Mucosa of descending colon (tissue), 3 donors: ENCODE results near the gene CTNNA3. TPM values are rescaled to one million over a fixed set of nuclear protein-coding genes. Genes with fewer than 3 reads are reported as not detected.

ENCODE experiments used
- ATAC-seq: fragments of 200-7000 bp; cut with Tn5 transposase; one replicate; pipeline ENCODE4 v1.9.1; 2020; ENCODE audit warnings: mild to moderate bottlenecking, moderate library complexity
- DNase-seq, 3 donors: peaks; one replicate each; pipeline ENCODE4 v3.0.0-alpha.2; 2020
- H3K36me3 ChIP-seq: fragments of 200-600 bp; one replicate; pipeline ENCODE4 v1.8.0; 2021; ENCODE audit warnings: low read depth, mild to moderate bottlenecking
- H3K4me1 ChIP-seq: fragments of 200-600 bp; one replicate; pipeline ENCODE4 v1.8.0; 2021; ENCODE audit warnings: low read depth, mild to moderate bottlenecking
- H3K4me3 ChIP-seq: fragments of 200-600 bp; one replicate; pipeline ENCODE4 v1.8.0; 2021; ENCODE audit warnings: mild to moderate bottlenecking
- H3K9me3 ChIP-seq: fragments of 200-600 bp; one replicate; pipeline ENCODE4 v1.8.0; 2021; ENCODE audit warnings: mild to moderate bottlenecking
- intact Hi-C, 2 donors: fragments of 100-400 bp; cut with DNase I in 1 of 2; cut with micrococcal nuclease in 1 of 2; formaldehyde crosslinking; loops; one replicate each; pipeline versions ENCODE4 v1.11.0 to v1.11.1; 2022; cut with DNase I, micrococcal nuclease
- total RNA-seq, 3 donors: library from RNA; stranded (reverse); fragmentation: NEBNext Ultra II Directional in 2 of 3; extraction: Animal tissue kit (Norgen Biotek cat#: 25700) in 2 of 3; gene quantifications; one replicate each; pipeline versions ENCODE4 v1.2.1 to v1.2.4, GENCODE V29; 2021 to 2023
- TF ChIP-seq, protein P1 (sequence below): fragments of 200-600 bp; IDR thresholded peaks from one replicate; pipeline ENCODE4 v1.8.0; 2022; ENCODE audit warnings: antibody characterized with exemption, mild to moderate bottlenecking
- donor health status: DM: no; HTN: no; CAD: no; lungs with moderate emphysema.
- donor health status: DM: no; HTN: no; CAD: no.
- donor health status: DM: no; HTN: yes; CAD: no.

CTNNA3 gene
- total RNA-seq, 3 donors from 2014 or later = 0.52 to 7.5 (median 0.70) TPM

GRCh38 chr10:66958466-66958865 lies 737.5 kb downstream of the CTNNA3 start:
- no peaks in the 10 kb centered on the region for H3K4me1 ChIP-seq
- H3K4me3 ChIP-seq = no peak overlapping the region
- intact Hi-C loops = no loop called here
- no peak for ATAC-seq
- H3K9me3 ChIP-seq = no peaks in the 10 kb centered on the region
- DNase-seq = no peak
- TF ChIP-seq, protein P1, sequence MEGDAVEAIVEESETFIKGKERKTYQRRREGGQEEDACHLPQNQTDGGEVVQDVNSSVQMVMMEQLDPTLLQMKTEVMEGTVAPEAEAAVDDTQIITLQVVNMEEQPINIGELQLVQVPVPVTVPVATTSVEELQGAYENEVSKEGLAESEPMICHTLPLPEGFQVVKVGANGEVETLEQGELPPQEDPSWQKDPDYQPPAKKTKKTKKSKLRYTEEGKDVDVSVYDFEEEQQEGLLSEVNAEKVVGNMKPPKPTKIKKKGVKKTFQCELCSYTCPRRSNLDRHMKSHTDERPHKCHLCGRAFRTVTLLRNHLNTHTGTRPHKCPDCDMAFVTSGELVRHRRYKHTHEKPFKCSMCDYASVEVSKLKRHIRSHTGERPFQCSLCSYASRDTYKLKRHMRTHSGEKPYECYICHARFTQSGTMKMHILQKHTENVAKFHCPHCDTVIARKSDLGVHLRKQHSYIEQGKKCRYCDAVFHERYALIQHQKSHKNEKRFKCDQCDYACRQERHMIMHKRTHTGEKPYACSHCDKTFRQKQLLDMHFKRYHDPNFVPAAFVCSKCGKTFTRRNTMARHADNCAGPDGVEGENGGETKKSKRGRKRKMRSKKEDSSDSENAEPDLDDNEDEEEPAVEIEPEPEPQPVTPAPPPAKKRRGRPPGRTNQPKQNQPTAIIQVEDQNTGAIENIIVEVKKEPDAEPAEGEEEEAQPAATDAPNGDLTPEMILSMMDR = no peak
- H3K36me3 ChIP-seq = no peaks in the 10 kb centered on the region

DNA sequence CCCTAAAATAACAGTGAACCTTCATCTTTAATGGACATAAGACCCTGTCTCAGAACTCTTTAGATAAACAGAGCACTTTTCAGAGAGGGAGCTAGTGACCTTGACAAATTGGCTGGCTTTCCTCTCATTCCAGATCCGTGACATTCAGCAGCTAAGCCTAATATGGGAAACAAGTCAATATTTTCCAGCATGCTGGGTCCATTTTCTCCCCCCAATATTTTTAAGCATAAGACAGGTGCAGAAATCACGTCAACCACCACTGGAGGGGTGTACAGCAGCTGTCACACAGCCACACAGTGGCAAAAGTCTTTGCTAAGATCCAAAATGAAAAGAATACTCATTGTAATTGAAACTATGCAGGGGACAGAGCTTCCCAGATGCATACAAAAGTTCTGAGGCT lies 744.1 kb downstream of the CTNNA3 start:
- Histone ChIP-seq H3K9me3 (no peaks in the 10 kb centered on the region), H3K4me3 (no peak overlapping the region), H3K4me1 (no peaks in the 10 kb centered on the region), H3K36me3 (no peaks in the 10 kb centered on the region)
- no peak for ATAC-seq
- TF ChIP-seq, protein P1 = no peak
- no peak for DNase-seq
- intact Hi-C loops = no loop called here

DNA sequence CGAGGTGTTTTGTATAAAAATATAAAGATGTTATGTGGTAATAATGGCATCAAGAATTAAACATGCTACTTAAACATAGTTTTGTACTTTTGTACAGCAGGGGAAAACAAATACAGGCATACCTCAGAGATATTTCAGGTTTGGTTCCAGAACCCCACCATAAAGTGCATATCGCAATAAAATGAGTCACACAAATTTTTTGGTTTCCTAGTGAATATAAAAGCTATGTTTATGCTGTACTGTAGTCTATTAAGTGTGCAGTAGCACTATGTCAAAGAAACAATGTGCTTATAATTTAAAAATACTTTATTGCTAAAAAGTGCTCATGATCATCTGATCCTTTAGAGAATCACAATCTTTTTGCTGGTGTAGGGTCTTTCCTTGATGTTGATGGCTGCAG lies 752.4 kb downstream of the CTNNA3 start:
- TF ChIP-seq, protein P1 = no peak
- no peaks in the 10 kb centered on the region for H3K4me1 ChIP-seq
- no peak for ATAC-seq
- no peaks in the 10 kb centered on the region for H3K9me3 ChIP-seq
- H3K36me3 ChIP-seq = no peaks in the 10 kb centered on the region
- no peak overlapping the region for H3K4me3 ChIP-seq
- intact Hi-C loops = no loop called here
- no peak for DNase-seq

DNA sequence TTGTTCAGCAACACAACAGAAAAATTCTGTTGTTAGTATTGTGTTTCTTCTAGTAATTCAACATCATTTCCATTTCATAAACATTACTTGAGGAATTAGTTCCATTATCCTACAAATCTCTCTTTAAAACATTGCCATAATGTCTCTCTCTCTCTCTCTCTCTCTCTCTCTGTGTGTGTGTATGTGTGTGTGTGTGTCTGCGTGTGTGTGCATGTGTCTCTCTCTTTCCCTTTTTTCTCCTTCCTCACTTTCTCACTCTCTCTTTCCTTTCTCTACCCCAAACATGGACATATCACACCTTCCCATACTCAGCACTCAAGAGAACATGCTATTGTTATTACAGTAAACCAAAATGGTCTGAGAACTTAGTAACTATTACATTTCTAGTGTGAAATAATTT lies 753.6 kb downstream of the CTNNA3 start:
- H3K4me1 ChIP-seq = no peaks in the 10 kb centered on the region
- H3K36me3 ChIP-seq = no peaks in the 10 kb centered on the region
- TF ChIP-seq, protein P1 = no peak
- intact Hi-C loops = no loop called here
- DNase-seq = no peak
- no peak for ATAC-seq
- H3K4me3 ChIP-seq = no peak overlapping the region
- no peaks in the 10 kb centered on the region for H3K9me3 ChIP-seq

DNA sequence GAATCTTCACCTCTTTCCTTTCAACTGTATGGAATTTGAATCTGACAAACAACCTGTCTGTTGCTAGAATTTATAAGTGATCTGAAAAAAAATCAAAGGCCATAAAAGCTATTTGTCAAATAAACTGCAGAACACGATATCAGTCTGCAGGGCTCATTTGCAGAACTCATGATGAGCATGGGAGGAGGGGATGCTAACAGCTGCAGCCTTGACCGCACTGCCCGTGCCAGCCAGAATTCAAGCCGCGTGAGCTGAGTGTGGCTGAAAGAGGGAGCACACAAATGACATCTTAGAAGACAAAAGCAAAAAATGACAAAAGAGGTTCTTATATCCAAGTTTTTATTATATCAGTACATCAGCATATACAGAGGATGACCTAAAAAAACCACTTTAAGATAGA lies 754.5 kb downstream of the CTNNA3 start:
- H3K36me3 ChIP-seq = no peaks in the 10 kb centered on the region
- ATAC-seq (no peak), DNase-seq (no peak)
- intact Hi-C loops = no loop called here
- H3K4me1 ChIP-seq = no peaks in the 10 kb centered on the region
- H3K4me3 ChIP-seq = no peak overlapping the region
- H3K9me3 ChIP-seq = no peaks in the 10 kb centered on the region
- TF ChIP-seq, protein P1 = no peak

GRCh38 chr10:66940965-66941364 lies 755.0 kb downstream of the CTNNA3 start:
- Histone ChIP-seq H3K4me3 (no peak overlapping the region), H3K9me3 (no peaks in the 10 kb centered on the region), H3K4me1 (no peaks in the 10 kb centered on the region), H3K36me3 (no peaks in the 10 kb centered on the region)
- DNase-seq = no peak
- TF ChIP-seq, protein P1 = no peak
- ATAC-seq = no peak
- intact Hi-C loops = no loop called here
